ENCODE results near the gene CREBBP. TPM values are rescaled to one million over a fixed set of nuclear protein-coding genes. Genes with fewer than 3 reads are reported as not detected.

CREBBP gene
- total and polyA plus RNA-seq, 10 donors: 5.8 to 153 (median 99.9) TPM

DNA sequence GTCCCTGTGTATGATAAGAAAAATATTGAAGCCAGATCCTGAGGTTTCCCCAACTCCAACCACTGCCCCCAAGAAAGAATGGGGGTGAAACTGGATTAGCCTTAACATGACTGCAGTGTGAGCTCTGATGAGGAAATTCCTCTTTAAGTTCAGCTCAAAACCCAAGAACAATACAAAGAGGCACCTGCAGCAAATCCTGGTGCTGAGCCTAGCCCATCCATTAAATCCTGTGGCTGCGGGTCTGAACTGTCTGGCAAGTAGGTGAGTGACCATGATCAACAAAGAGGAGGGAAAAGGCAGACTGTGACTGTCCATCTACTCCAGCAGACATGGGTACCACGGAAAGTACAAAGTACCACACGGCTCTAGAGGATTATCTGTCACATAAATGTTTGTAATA, 64.2 kb downstream of the CREBBP start:
- H3K27ac ChIP-seq: no peak overlapping the region
- peaks cover 33 to 97% (median 81%) of the 10 kb centered on the region in 6 donors for H3K4me1 ChIP-seq
- H3K4me3 ChIP-seq: no peak overlapping the region
- TF ChIP-seq, protein P1, sequence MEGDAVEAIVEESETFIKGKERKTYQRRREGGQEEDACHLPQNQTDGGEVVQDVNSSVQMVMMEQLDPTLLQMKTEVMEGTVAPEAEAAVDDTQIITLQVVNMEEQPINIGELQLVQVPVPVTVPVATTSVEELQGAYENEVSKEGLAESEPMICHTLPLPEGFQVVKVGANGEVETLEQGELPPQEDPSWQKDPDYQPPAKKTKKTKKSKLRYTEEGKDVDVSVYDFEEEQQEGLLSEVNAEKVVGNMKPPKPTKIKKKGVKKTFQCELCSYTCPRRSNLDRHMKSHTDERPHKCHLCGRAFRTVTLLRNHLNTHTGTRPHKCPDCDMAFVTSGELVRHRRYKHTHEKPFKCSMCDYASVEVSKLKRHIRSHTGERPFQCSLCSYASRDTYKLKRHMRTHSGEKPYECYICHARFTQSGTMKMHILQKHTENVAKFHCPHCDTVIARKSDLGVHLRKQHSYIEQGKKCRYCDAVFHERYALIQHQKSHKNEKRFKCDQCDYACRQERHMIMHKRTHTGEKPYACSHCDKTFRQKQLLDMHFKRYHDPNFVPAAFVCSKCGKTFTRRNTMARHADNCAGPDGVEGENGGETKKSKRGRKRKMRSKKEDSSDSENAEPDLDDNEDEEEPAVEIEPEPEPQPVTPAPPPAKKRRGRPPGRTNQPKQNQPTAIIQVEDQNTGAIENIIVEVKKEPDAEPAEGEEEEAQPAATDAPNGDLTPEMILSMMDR (IDR thresholded peaks at IDR 0.05 in 8 of 11, conservative IDR thresholded peaks at IDR 0.05 in 3 of 11): no peak
- TF ChIP-seq POLR2AphosphoS5 (IDR thresholded peaks at IDR 0.05): no peak
- no peak for TF ChIP-seq POLR2A (IDR thresholded peaks at IDR 0.05)
- DNase-seq: no peak
- H3K27me3 ChIP-seq (replicated peaks in 1 of 7): no peaks in the 10 kb centered on the region
- no peaks in the 10 kb centered on the region for H3K9me3 ChIP-seq
- intact Hi-C loops (cut with DNase I; ENCODE audit: low total_unique reads): no loop called here
- no peaks in the 10 kb centered on the region for H3K36me3 ChIP-seq
- WGBS, 5 donors: 87 to 89% (median 89%) methylated on average over 3 of the region's 3 CpGs

DNA sequence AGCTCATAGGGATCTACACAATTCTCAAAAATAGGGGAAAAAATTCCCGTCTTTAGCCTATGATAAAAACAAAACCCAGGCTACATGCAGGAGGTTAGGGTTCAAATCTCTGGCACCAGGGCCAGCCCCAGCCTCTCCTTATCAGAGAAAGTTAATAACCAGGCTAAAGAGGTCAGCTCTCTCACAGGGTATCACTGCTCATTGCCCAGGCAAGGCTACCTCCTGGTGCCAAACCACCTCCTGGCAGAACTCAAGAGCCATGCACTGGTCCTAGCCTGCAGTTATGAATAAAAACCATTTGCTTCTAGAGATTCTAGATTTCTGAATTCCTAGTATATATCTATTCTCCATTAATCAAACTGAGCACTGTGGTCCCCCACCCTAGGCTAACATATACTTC, 65.8 kb downstream of the CREBBP start:
- intact Hi-C loops (cut with DNase I; ENCODE audit: low total_unique reads): no loop called here
- no peaks in the 10 kb centered on the region for H3K9me3 ChIP-seq
- peaks cover 20 to 97% (median 78%) of the 10 kb centered on the region in 6 donors for H3K4me1 ChIP-seq
- DNase-seq: no peak
- H3K36me3 ChIP-seq: peaks cover 0 to 9% (median 4%) of the 10 kb centered on the region in 6 donors
- H3K27me3 ChIP-seq (replicated peaks in 1 of 7): no peaks in the 10 kb centered on the region
- no peak overlapping the region for H3K4me3 ChIP-seq
- TF ChIP-seq POLR2AphosphoS5 (IDR thresholded peaks at IDR 0.05) (no peak), POLR2A (IDR thresholded peaks at IDR 0.05) (no peak)
- TF ChIP-seq, protein P1 (IDR thresholded peaks at IDR 0.05 in 8 of 11, conservative IDR thresholded peaks at IDR 0.05 in 3 of 11): no peak
- H3K27ac ChIP-seq: no peak overlapping the region
- WGBS, 5 donors: 90 to 100% (median 96%) methylated on average over 1 of the region's 1 CpG

DNA sequence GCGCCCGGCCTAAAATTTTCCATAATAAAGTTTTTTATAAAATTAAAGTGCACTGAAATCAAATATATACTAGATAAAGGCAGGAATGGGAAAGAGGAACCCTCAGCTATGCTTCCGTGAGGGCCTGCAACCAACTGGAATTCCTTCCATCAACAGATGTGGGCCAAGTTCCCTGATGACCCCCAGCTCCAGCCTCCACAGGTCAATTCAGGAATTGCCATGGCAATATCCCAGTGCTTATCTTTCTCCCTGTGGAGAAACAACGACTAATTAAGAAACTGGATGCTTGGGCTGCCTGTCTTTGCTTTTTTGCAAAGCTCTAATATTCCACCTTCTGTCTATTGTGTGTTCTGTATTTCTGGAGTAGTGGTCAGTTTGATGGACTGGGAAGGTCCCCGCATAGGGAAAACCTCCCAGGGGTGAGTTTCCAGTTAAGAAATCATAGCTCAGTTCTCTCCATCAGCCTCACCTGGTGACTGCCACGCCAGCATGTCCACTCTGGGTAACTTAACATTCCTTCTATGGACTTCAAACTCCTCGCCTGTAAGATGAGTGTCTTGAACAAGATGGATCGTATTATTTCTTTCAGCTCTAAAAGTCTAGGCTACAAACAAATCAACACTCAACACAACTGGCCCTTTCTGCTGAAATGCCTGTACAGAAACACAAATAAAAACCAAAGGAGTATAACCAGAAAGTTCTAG, 67.9 kb downstream of the CREBBP start:
- Histone ChIP-seq H3K9me3 (no peaks in the 10 kb centered on the region), H3K4me3 (no peak overlapping the region), H3K27ac (no peak overlapping the region), H3K27me3 (replicated peaks in 1 of 7) (no peaks in the 10 kb centered on the region), H3K36me3 (peaks cover 0 to 30% (median 9%) of the 10 kb centered on the region in 6 donors), H3K4me1 (peaks cover 2 to 97% (median 75%) of the 10 kb centered on the region in 6 donors)
- intact Hi-C loops (cut with DNase I; ENCODE audit: low total_unique reads): no loop called here
- WGBS, 5 donors: 90 to 96% (median 94%) methylated on average over 8 of the region's 8 CpGs
- no peak for TF ChIP-seq POLR2A (IDR thresholded peaks at IDR 0.05)
- TF ChIP-seq, protein P1 (IDR thresholded peaks at IDR 0.05 in 8 of 11, conservative IDR thresholded peaks at IDR 0.05 in 3 of 11): no peak
- no peak for TF ChIP-seq POLR2AphosphoS5 (IDR thresholded peaks at IDR 0.05)
- no peak for DNase-seq

DNA sequence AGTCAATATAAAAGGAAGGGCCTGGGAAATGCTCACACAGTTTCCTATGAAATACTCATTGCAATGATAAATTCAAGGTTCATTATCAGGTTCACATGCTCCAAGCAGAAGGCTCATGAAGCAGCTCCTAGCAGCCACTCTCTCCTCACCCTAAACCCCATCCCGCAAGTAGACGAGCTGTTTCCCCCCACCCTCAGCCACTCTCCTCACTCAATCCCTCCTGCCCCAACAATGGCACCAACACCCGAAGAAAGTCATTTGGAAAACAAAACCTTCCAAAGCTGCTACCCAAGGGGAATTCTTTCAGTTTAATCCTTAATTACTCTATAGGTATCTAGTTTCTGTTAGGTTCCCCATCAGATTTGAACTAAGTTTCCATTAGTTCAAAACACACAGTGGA, 69.7 kb downstream of the CREBBP start:
- no peaks in the 10 kb centered on the region for H3K27me3 ChIP-seq (replicated peaks in 1 of 7)
- DNase-seq: no peak
- TF ChIP-seq, protein P1 (IDR thresholded peaks at IDR 0.05 in 8 of 11, conservative IDR thresholded peaks at IDR 0.05 in 3 of 11): no peak
- no peak for TF ChIP-seq POLR2AphosphoS5 (IDR thresholded peaks at IDR 0.05)
- no peak for TF ChIP-seq POLR2A (IDR thresholded peaks at IDR 0.05)
- peaks cover 9 to 97% (median 75%) of the 10 kb centered on the region in 6 donors for H3K4me1 ChIP-seq
- peaks cover 0 to 47% (median 9%) of the 10 kb centered on the region in 6 donors for H3K36me3 ChIP-seq
- intact Hi-C loops (cut with DNase I; ENCODE audit: low total_unique reads): no loop called here
- no peaks in the 10 kb centered on the region for H3K9me3 ChIP-seq
- H3K4me3 ChIP-seq: no peak overlapping the region
- no peak overlapping the region for H3K27ac ChIP-seq
- WGBS, 5 donors: 91 to 97% (median 95%) methylated on average over 3 of the region's 3 CpGs
